ENCODE measurements around the gene ZNF423.

ZNF423 gene

DNA sequence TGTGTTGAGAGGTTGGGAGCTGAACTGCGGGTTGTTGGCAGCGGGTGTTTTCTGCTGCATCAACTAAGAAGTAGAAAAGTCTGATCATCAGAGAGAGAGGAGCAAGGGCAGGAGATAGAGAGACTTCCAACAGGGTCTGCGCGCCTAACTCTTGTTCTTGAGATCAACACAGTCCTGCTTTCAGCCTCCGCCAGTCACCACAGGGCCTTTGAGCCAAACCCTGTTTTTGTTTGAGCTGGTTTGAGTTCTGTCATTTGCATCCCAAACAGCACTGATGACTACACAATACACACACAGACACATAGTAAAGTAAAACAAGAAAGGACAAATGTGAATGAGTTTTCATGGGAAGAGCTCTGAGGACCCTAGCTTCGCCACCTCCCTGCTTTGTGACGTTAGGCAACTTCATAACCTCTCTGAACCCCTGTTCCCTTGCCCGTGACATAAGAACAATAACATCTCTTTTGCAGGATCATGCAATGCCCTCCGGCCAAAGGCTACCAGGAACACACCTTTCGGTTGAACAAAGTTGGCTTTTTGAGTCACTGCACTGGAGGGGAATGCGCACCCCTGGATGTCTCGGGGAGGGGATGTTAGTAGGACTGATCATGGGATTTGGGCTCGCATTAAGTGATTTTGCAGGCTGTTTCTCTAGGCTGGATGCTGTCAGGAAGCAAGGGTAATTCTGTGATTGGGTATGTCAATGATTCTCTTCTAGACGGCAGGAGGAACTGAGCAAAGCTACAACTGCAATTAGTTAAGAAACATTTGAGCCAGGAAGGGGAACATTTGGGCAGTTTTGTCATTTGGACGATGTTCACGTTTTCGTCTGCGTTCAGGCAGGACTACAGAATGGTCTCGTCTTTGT, 390.0 kb downstream of the ZNF423 start:
- no peak for DNase-seq

GRCh38 chr16:49464877-49465504, 390.9 kb downstream of the ZNF423 start:
- DNase-seq, result peak; percentile 15

DNA sequence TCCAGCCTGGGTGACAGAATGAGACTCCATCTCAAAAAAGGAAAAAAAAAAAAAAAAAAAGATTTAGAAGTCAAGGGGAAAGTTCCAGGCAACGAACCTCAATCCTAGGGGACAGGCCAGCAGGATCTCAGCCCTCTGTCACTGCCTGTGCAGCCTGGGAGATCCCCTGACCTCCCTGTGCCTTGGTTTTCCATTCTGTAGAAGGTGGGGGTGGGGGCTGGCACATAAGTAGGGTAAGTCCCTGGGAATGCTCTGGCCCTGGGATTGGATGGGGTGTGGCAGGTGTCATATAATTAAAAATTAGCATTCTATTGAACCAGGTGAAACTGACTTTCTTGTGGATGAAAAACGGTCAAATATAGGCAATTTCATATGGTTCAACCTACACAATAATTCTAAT, 391.8 kb downstream of the ZNF423 start:
- no peak for DNase-seq

- peak; percentile 26 for DNase-seq
These were observed 392.4 kb downstream of the ZNF423 start for GRCh38 chr16:49463529-49463928.

GRCh38 chr16:49462989-49463371, 392.9 kb downstream of the ZNF423 start:
- no peak for DNase-seq

DNA sequence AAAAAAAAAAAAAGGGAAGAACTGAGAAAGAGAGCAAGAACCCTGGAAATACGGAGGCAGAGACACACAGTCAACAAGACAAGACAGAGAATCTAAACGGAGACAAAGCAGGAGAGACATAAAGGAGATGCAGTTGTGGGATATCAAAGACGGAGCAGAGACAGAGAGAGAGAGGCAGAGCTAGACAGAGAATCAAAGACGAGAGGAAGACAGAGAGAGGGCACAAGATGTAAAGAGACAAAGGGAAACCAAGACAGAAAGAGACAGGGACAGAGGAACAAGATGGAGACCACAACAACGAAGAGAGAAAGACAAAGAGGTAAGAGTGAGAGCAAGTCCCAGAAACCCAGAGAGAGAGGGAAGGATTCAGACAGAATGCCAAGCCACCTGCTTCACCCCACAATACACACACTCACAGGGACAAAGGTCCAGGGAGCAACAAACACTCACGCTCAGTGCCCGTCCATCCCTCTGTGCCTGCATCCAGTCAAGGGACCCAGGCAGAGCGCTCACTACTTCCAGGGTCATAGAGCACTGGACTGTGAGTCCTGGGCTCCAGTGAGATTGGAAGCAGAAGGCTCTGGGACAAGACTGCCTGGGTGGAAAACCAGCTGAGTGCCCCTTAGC, 393.4 kb downstream of the ZNF423 start:
- DNase-seq, result no peak

- no peak for DNase-seq
These were observed 394.4 kb downstream of the ZNF423 start for GRCh38 chr16:49461517-49461951.

DNA sequence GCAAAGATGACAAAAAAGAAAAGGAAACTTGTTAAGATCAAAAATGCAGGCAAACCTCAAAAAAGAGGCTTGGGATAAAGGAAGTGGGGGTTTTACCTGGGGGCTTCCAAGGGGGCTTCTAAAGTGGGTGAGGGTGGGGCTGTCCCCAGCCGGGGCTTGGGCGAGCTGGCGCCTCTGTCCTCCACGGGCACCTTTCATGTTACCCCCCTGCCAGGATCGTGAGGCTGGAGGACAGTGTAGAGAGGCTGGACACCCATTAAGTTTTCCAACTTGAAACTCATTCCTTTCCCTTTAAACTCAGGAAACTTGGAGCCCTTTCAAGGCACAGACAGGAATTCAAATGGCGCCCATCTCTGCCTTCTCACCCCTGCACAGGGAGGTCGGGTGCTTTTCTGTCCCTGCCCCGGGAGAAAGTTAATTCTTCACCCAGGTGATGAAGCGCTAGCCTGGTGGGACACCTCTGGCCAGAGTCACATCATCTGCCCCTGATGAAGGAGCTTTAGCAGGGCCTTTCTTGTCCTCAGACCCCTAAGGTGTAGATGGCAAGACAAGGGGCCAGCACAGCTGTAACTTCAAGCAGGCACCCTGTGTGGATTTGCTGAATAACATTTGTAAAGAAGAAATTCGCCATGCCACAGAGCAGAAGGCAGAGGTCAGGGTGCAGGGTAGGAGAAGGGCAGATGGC, 395.0 kb downstream of the ZNF423 start:
- no peak for DNase-seq

DNA sequence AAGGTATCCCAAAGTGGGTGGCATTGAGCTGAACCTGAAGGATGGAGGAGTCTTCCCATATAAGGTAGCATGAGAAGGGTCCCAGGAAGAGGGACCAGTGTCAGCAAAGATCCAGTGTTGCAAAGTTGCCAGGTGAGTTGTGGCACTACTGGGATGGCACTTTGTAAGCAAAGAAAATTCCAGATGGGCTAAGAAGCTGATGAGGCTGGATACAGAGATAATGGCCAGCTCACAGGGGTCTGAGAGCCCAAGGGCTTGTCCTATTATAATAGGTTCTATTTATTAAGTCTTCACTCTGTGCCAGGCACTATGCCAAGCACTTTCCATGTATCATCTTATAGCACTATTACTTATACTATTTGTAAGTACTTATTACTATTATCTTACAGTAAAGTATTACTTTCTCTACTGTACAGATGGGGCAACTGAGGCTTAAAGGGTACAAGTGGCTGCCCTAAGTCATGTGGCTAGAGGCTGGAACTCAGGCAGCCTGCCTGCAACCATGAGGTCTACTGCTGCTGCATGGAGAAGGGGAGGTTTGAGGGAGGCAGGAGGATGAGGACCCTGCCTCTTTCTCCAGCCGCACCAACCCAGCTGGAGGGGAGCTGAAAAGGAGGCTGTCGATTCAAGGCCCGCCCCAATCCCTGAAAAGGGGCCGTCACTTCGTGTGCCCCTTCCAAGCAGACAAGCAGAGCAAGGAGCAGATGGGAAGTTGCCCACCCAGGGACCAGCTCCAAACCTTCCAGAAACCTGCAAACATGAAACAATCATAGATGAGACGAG, 395.8 kb downstream of the ZNF423 start:
- DNase-seq, result no peak

GRCh38 chr16:49458656-49459445, 397.1 kb downstream of the ZNF423 start:
- no peak for DNase-seq

GRCh38 chr16:49458243-49458642, 397.7 kb downstream of the ZNF423 start:
- no peak for DNase-seq

DNA sequence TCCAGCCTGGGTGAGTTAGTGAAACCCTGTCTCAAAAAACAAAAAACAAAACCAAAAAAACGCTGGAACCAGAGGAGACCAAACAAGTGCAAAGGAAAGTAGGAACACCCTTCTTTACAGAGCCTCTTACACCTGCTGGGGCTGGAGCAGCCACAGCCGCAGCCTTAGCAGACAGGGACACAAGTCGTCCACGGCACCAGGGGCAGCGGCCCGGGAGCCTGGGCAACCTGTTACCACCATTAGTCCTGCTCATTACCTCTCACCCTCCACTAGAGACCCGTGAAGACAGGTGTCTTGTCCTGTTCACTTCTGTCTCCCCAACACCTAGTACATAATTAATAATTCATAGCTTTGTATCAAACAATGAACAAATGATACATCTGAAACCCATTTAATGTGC, 398.7 kb downstream of the ZNF423 start:
- no peak for DNase-seq

- no peak for DNase-seq
These were observed 399.1 kb downstream of the ZNF423 start for GRCh38 chr16:49456763-49457162.

GRCh38 chr16:49455991-49456745, 399.7 kb downstream of the ZNF423 start:
- DNase-seq, result no peak

GRCh38 chr16:49455181-49455990, 400.5 kb downstream of the ZNF423 start:
- DNase-seq, result no peak

- DNase-seq, result no peak
These were observed 401.3 kb downstream of the ZNF423 start for GRCh38 chr16:49454426-49455180.

DNA sequence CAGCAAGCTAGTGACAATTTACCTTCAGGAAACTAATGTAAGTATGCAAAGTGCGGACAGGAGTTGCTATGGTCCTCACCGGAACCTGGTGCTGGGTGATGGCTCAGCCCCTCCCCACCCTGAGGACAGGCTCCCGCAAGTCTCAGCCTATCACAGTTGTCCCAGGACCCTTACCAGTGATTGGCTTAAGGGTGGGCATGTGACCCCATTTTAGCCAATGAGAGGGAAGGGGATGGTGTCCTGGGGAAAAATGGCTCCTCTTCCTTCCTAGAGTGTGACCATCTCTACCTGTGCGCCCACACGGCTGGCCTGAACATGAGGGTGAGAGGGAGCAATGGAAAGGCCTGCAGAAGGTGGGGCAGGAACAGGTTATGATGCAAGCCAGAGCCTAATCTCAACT, 401.9 kb downstream of the ZNF423 start:
- DNase-seq, result no peak

GRCh38 chr16:49453021-49453420, 402.9 kb downstream of the ZNF423 start:
- no peak for DNase-seq

DNA sequence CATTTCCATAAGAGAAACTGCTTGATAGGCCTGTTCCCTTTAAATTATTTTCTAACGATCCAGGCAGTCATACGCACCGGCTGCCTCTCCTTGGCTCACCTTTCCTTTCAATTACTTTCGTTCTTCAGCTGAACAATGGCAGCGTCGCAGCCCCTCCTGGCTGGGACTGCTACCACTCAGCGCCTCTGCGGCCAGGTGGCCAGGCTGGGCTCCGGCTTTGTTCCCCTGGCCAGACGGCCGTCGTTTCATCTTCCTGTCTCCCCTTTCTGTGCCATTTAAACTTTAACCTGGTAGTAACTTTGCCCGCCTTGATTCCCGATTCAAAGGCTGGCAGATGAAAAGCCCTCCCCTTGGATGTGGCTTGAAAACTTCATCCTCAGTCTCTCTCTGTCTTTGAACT, 403.3 kb downstream of the ZNF423 start:
- DNase-seq, result no peak

Data from stimulated activated CD4-positive, alpha-beta T cell treated with anti-CD3 and anti-CD28 coated beads, Interleukin-4, amount 100 ng/mL, for 1 hour (primary cell).